Adrenal gland (tissue), 5 donors: Measurements from ENCODE around the gene SHH.

Experiments used
- CTCF ChIP-seq, 6 experiments: fragments of 450-650 bp in 4 of 6; fragments of 200-600 bp in 2 of 6; sonication (generic) in 1 of 6; IDR thresholded peaks; 1 replicate in 5 of 6; 2 replicates in 1 of 6; pipeline versions ENCODE4 v1.5.1 to v1.8.0; 2016 to 2021; ENCODE audit warnings: antibody characterized with exemption in 6 of 6, mild to moderate bottlenecking in 2 of 6, moderate library complexity in 1 of 6
- POLR2A ChIP-seq, 2 donors: fragments of 450-650 bp; IDR thresholded peaks; one replicate each; pipeline ENCODE4 v1.6.1; 2017; ENCODE audit warnings: antibody characterized with exemption in 2 of 2, mild to moderate bottlenecking in 2 of 2, moderate library complexity in 1 of 2
- donor health status: DM: no; HTN: no; CAD: no.

- TF ChIP-seq CTCF (IDR thresholded peaks at IDR 0.05) (no peak), POLR2A (IDR thresholded peaks at IDR 0.05) (no peak)
Measured at GRCh38 chr7:155807065-155807671, 5.1 kb downstream of the SHH start.
